GM21619 (cell line): Measurements from ENCODE around the gene AUTS2.

Source experiments
- ATAC-seq: cut with Tn5 transposase; IDR thresholded peaks from one replicate; pipeline ENCODE4 v1.9.1; 2021; ENCODE audit not compliant: unreplicated experiment

AUTS2 gene

GRCh38 chr7:69599955-69600709, 1.9 kb downstream of the AUTS2 start:
- ATAC-seq = no peak

- ATAC-seq = no peak
Measured at GRCh38 chr7:69600710-69601519, 2.6 kb downstream of the AUTS2 start.

- ATAC-seq = no peak
Measured at GRCh38 chr7:69602522-69602921, 4.2 kb downstream of the AUTS2 start.

- ATAC-seq = peak; percentile 37
Measured at GRCh38 chr7:69603351-69603750, 5.1 kb downstream of the AUTS2 start.

- ATAC-seq = peak; percentile 71
Measured at GRCh38 chr7:69603937-69604494, 5.7 kb downstream of the AUTS2 start.

- ATAC-seq = no peak
Measured at GRCh38 chr7:69605070-69605469, 6.8 kb downstream of the AUTS2 start.

GRCh38 chr7:69605546-69605945, 7.3 kb downstream of the AUTS2 start:
- no peak for ATAC-seq

- ATAC-seq = no peak
Measured at GRCh38 chr7:69608049-69608448, 9.8 kb downstream of the AUTS2 start.

GRCh38 chr7:69608878-69609277, 10.6 kb downstream of the AUTS2 start:
- ATAC-seq = no peak

- ATAC-seq = no peak
Measured at GRCh38 chr7:69609541-69610373, 11.5 kb downstream of the AUTS2 start.

GRCh38 chr7:69610374-69611084, 12.3 kb downstream of the AUTS2 start:
- no peak for ATAC-seq

- no peak for ATAC-seq
Measured at GRCh38 chr7:69612981-69613380, 14.7 kb downstream of the AUTS2 start.

GRCh38 chr7:69613846-69614245, 15.6 kb downstream of the AUTS2 start:
- ATAC-seq = no peak

- ATAC-seq = no peak
Measured at GRCh38 chr7:69615685-69616084, 17.4 kb downstream of the AUTS2 start.

- no peak for ATAC-seq
Measured at GRCh38 chr7:69617364-69617763, 19.1 kb downstream of the AUTS2 start.

- no peak for ATAC-seq
Measured at GRCh38 chr7:69619054-69619453, 20.8 kb downstream of the AUTS2 start.

- ATAC-seq = no peak
Measured at GRCh38 chr7:69619635-69620034, 21.4 kb downstream of the AUTS2 start.

- ATAC-seq = no peak
Measured at GRCh38 chr7:69620063-69620462, 21.8 kb downstream of the AUTS2 start.

GRCh38 chr7:69620650-69621049, 22.4 kb downstream of the AUTS2 start:
- ATAC-seq = no peak

- ATAC-seq = no peak
Measured at GRCh38 chr7:69622014-69622835, 23.9 kb downstream of the AUTS2 start.
